ENCODE measurements around the gene LMF1. TPM values are rescaled to one million over a fixed set of nuclear protein-coding genes. Genes with fewer than 3 reads are reported as not detected.

Gene LMF1
- total RNA-seq, 2 experiments from 2014 or later, result 17.0 to 31.4 TPM

DNA sequence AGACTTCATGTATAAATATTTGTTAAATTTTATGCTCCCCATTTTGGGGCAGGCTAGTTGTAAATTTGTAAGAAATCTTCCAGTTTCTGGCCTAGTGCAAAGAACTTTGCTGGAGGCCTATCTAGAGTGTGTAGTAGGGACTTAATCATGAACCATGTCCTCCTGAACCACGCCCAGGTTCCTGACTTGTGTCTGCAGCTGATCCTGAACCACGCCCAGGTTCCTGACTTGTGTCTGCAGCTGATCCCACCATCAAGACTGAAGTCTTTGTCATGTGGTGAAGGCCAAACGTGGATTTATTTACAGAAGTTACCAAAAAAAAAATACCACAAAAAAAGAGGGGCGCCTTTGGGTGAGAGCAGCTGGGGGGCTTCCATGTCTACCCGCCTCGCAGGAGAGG is 33.1 kb downstream of the LMF1 start:
- BruUV-seq (replicated peaks), result no TSS peak
- Histone ChIP-seq H3K9me2 (ENCODE audit: insufficient read depth, low read length) (no peaks in the 10 kb centered on the region), H2AFZ (ENCODE audit: low read length) (no peak overlapping the region), H3K9me3 (ENCODE audit: low read length) (peaks cover 13% of the 10 kb centered on the region), H3K79me2 (ENCODE audit: insufficient read depth, low read depth, low read length) (no peaks in the 10 kb centered on the region), H4K20me1 (ENCODE audit: insufficient read depth, low read length) (no peaks in the 10 kb centered on the region), H3K36me3 (ENCODE audit: insufficient read depth, low read length) (peaks cover 17% of the 10 kb centered on the region), H3K4me2 (ENCODE audit: low read length) (no peak overlapping the region), H3K4me3 (ENCODE audit: low read depth, low read length, poor library complexity, severe bottlenecking) (no peak overlapping the region), H3K27ac (ENCODE audit: low read depth, low read length, poor library complexity, severe bottlenecking) (no peak overlapping the region), H3K4me1 (ENCODE audit: insufficient read depth, low read length, poor library complexity, severe bottlenecking) (no peaks in the 10 kb centered on the region)
- POLR2A ChIA-PET, result no interaction called here
- TF ChIP-seq EZH2phosphoT487 (IDR thresholded peaks at IDR 0.05; ENCODE audit: borderline replicate concordance, low read depth, low read length), result no peak
- TF ChIP-seq, protein P1, sequence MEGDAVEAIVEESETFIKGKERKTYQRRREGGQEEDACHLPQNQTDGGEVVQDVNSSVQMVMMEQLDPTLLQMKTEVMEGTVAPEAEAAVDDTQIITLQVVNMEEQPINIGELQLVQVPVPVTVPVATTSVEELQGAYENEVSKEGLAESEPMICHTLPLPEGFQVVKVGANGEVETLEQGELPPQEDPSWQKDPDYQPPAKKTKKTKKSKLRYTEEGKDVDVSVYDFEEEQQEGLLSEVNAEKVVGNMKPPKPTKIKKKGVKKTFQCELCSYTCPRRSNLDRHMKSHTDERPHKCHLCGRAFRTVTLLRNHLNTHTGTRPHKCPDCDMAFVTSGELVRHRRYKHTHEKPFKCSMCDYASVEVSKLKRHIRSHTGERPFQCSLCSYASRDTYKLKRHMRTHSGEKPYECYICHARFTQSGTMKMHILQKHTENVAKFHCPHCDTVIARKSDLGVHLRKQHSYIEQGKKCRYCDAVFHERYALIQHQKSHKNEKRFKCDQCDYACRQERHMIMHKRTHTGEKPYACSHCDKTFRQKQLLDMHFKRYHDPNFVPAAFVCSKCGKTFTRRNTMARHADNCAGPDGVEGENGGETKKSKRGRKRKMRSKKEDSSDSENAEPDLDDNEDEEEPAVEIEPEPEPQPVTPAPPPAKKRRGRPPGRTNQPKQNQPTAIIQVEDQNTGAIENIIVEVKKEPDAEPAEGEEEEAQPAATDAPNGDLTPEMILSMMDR (conservative IDR thresholded peaks at IDR 0.05; ENCODE audit: low read length), result no peak
- no peak for DNase-seq (ENCODE audit: low spot score)
- intact Hi-C loops (cut with micrococcal nuclease; ENCODE audit: unreplicated experiment), result no loop called here
- CTCF ChIA-PET (ENCODE audit: unreplicated experiment), result no interaction called here

DNA sequence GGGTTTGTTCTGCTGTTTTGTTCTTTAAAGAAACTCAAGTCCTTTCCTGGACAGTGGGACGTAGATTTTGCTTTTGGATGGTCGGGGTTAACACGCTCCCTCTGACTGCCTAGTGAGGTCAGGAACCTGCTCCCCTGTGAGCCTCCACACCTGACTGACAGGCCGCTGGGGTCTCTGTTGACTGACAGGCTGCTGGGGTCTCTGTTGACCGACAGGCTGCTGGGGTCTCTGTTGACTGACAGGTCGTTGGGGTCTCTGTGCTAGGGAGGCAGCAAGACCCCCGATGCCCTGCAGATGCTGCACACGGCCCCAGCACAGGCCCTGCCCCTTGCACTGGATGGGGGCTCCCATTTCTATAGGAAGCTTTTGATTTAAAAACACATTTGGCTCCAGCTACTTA is 33.5 kb downstream of the LMF1 start:
- no peak overlapping the region for H2AFZ ChIP-seq (ENCODE audit: low read length)
- BruUV-seq (replicated peaks), result no TSS peak
- peaks cover 13% of the 10 kb centered on the region for H3K36me3 ChIP-seq (ENCODE audit: insufficient read depth, low read length)
- DNase-seq (ENCODE audit: low spot score), result no peak
- no peak overlapping the region for H3K4me3 ChIP-seq (ENCODE audit: low read depth, low read length, poor library complexity, severe bottlenecking)
- no peak overlapping the region for H3K4me2 ChIP-seq (ENCODE audit: low read length)
- H3K79me2 ChIP-seq (ENCODE audit: insufficient read depth, low read depth, low read length), result no peaks in the 10 kb centered on the region
- intact Hi-C loops (cut with micrococcal nuclease; ENCODE audit: unreplicated experiment), result no loop called here
- no peaks in the 10 kb centered on the region for H3K9me2 ChIP-seq (ENCODE audit: insufficient read depth, low read length)
- H3K27ac ChIP-seq (ENCODE audit: low read depth, low read length, poor library complexity, severe bottlenecking), result no peak overlapping the region
- TF ChIP-seq, protein P1 (conservative IDR thresholded peaks at IDR 0.05; ENCODE audit: low read length), result no peak
- no peak for TF ChIP-seq EZH2phosphoT487 (IDR thresholded peaks at IDR 0.05; ENCODE audit: borderline replicate concordance, low read depth, low read length)
- POLR2A ChIA-PET, result no interaction called here
- no peaks in the 10 kb centered on the region for H3K4me1 ChIP-seq (ENCODE audit: insufficient read depth, low read length, poor library complexity, severe bottlenecking)
- peaks cover 9% of the 10 kb centered on the region for H3K9me3 ChIP-seq (ENCODE audit: low read length)
- CTCF ChIA-PET (ENCODE audit: unreplicated experiment), result no interaction called here
- H4K20me1 ChIP-seq (ENCODE audit: insufficient read depth, low read length), result no peaks in the 10 kb centered on the region

- CTCF ChIA-PET (ENCODE audit: unreplicated experiment), result no interaction called here
- POLR2A ChIA-PET, result no interaction called here
These were observed 35.1 kb downstream of the LMF1 start for GRCh38 chr16:935684-936083.

More at GRCh38 chr16:935684-936083, 35.1 kb downstream of the LMF1 start:
- Histone ChIP-seq H3K27ac (ENCODE audit: low read depth, low read length, poor library complexity, severe bottlenecking) (no peak overlapping the region), H2AFZ (ENCODE audit: low read length) (no peak overlapping the region), H3K4me1 (ENCODE audit: insufficient read depth, low read length, poor library complexity, severe bottlenecking) (no peaks in the 10 kb centered on the region), H3K9me2 (ENCODE audit: insufficient read depth, low read length) (no peaks in the 10 kb centered on the region), H3K9me3 (ENCODE audit: low read length) (no peaks in the 10 kb centered on the region), H3K36me3 (ENCODE audit: insufficient read depth, low read length) (no peaks in the 10 kb centered on the region; the same call in 1 of the 2 replicates), H3K4me2 (ENCODE audit: low read length) (no peak overlapping the region), H3K79me2 (ENCODE audit: insufficient read depth, low read depth, low read length) (no peaks in the 10 kb centered on the region), H3K4me3 (ENCODE audit: low read depth, low read length, poor library complexity, severe bottlenecking) (no peak overlapping the region), H4K20me1 (ENCODE audit: insufficient read depth, low read length) (no peaks in the 10 kb centered on the region)
- intact Hi-C loops (cut with micrococcal nuclease; ENCODE audit: unreplicated experiment), result no loop called here
- no peak for DNase-seq (ENCODE audit: low spot score)
- no peak for TF ChIP-seq EZH2phosphoT487 (IDR thresholded peaks at IDR 0.05; ENCODE audit: borderline replicate concordance, low read depth, low read length)
- TF ChIP-seq, protein P1 (conservative IDR thresholded peaks at IDR 0.05; ENCODE audit: low read length), result no peak
- BruUV-seq (replicated peaks), result no TSS peak

Data from OCI-LY7 (cell line).